Fibroblast of upper back skin (primary cell): Measurements from ENCODE around the gene NDUFB7.
"Not testable (repeated sequence)": the region's sequence is repeated elsewhere in the genome, so short reads cannot be mapped to it uniquely, and the experiment has no call there.

Experiments used
- DNase-seq: peaks from one replicate; pipeline ENCODE4 v3.0.0-alpha.2; 2013

The NDUFB7 gene

DNA sequence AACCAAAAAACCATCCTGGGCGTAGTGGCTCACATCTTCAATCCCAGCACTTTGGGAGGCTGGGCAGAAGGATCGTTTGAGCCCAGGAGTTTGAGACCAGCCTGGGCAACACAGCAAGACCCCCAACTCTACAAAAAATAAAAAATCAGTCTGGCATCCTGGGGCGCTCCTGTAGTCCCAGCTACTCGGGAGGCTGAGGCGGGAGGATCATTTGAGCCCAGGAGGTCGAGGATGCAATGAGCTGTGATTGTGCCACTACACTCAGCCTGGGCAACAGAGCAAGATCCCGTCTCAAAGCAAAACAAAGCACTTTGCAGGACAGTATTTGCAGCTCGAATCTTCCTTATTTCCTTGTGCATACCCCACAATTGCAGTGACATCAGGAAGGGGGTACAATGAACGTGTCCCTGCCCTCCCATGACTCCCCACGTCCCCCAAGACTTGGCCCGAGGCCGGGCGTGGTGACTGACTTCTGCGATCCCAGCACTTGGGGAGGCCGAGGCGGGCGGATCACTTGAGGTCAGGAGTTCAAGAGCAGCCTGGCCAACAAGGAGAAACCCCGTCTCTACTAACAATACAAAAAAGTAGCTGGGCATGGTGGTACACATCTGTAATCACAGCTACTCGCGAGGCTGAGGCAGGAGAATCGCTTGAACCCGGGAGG, 870 bp downstream of the NDUFB7 start:
- DNase-seq = no peak

GRCh38 chr19:14567079-14567478, 4.8 kb downstream of the NDUFB7 start:
- no peak for DNase-seq

GRCh38 chr19:14566712-14567077, 5.2 kb downstream of the NDUFB7 start:
- DNase-seq = no peak

- DNase-seq = no peak
These were observed 5.8 kb downstream of the NDUFB7 start for GRCh38 chr19:14565765-14566711.

GRCh38 chr19:14565298-14565679, 6.6 kb downstream of the NDUFB7 start:
- no peak for DNase-seq

- not testable (repeated sequence) for DNase-seq
These were observed 7.1 kb downstream of the NDUFB7 start for GRCh38 chr19:14564652-14565297.

GRCh38 chr19:14563989-14564651, 7.7 kb downstream of the NDUFB7 start:
- no peak for DNase-seq

DNA sequence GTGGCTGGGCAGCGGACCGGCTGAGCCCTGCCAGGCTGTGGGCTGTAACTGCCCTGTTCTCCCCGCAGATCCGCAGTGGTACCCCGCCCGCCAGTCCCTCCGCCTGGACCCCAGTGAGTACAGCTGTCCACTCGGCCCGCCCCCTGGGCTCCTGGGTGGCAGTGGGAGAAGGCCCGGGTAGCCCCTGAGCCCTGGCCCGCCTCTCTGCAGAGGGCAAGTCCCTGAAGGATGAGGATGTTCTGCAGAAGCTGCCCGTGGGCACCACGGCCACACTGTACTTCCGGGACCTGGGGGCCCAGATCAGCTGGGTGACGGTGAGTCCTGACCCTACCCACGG, 8.3 kb downstream of the NDUFB7 start:
- no peak for DNase-seq

- DNase-seq = no peak
These were observed 8.9 kb downstream of the NDUFB7 start for GRCh38 chr19:14562660-14563589.

GRCh38 chr19:14561847-14562351, 10.0 kb downstream of the NDUFB7 start:
- peak; percentile 25 for DNase-seq

- no peak for DNase-seq
These were observed 10.6 kb downstream of the NDUFB7 start for GRCh38 chr19:14561249-14561648.

DNA sequence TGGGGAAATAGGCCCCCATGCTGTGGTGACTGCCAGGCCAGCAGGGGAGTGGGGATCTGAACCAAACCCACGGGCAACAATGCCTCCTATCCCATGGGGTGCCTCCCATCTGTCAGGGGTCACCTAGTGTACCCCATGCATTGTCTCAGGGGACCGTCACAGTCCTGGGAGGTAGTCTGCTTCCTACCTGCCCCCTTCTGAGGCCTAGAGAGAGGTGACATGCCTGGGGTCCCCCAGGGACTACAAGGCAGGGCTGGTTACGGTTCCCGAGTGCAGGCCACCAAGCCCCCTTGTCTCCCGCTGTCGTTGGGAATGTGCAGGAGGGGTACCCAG, 11.1 kb downstream of the NDUFB7 start:
- no peak for DNase-seq

DNA sequence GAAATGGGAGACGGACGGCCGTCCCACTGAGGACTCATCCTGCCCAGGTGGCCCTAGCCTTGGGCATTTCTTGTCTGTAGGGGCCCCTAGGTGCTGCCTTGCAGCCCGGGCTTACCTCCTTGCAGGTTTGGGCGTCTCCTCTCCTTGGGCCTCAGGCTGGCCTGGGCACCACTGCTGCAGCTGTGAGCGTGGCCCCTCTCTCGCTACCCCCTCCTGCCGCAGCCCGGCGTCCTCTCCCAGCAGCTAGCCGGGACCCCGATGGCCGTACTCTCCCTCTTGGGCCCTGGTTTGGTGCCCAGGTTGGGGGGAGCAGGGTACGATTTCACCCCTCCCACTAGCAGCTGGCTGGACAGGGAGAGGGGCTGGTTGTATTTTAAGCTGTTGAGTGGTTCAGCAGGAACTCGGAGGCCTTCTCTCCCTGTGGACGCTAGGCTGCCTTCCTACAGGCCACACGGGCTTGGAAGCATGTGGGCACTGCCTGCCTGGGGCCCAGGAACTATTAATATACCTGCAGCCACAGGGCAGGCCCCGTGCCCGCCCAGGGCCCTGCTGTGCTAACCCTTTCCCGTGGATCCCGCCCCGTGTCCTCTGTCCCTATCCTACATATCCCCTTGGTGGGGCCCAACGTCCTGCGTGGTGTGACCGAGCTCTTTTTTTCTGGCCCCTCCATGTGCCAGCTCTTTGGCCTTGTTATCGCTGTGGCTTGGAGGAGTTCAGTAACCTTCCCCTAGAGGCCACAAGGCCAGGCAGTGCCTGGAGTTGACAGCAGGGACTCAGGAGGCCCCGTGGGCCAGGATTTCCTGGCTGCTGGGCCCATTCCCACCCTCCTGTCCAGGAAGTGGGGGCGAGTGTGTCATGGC, 11.7 kb downstream of the NDUFB7 start:
- DNase-seq = no peak

GRCh38 chr19:14558370-14559066, 13.3 kb downstream of the NDUFB7 start:
- no peak for DNase-seq

GRCh38 chr19:14556662-14557188, 15.1 kb downstream of the NDUFB7 start:
- DNase-seq = peak; percentile 64

DNA sequence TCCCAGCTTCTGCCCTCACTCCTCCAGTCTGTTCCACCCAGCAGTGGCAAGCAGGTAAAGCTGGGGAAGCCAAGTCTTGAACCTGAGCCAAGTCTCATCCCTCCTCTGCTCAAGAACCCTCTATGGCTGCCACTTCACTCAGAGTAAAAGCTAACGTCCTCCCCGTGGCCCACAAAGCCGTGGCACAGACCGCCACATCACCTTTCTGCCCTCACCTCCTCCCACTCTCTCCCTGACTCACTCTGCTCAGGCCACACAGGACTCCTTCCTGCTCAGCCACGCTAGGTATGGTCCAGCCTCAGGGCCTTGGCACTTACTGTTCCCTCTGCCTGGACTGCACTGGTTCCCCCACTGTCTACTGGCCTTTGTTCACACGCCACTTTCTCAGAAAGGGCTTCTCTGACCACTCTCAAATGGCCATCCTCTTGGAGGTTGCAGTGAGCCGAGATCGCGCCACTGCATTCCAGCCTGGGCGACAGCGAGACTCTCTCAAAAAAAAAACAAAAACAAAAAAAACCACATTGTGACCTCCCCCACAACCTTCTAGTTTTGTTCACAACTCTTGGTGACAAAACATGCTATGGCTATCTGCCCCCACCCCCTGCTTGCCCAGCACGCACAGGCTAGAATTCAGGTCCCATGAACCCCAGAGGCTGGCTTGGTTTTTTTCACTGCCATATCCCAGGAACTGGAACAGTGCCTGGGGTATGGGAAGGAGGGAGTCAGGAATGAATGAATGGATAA, 15.8 kb downstream of the NDUFB7 start:
- no peak for DNase-seq

- no peak for DNase-seq
These were observed 17.5 kb downstream of the NDUFB7 start for GRCh38 chr19:14554382-14554812.

GRCh38 chr19:14553939-14554243, 18.0 kb downstream of the NDUFB7 start:
- DNase-seq = no peak
